HCT116 (cell line): Measurements from ENCODE around the gene CARD14. TPM values are rescaled to one million over a fixed set of nuclear protein-coding genes. Genes with fewer than 3 reads are reported as not detected.

ENCODE experiments used
- ATAC-seq: fragments of 200-7000 bp; cut with Tn5 transposase; 2 replicates; pipeline ENCODE4 v1.9.1; 2020; ENCODE audit warnings: mild to moderate bottlenecking, moderate library complexity
- BruUV-seq: library from RNA; stranded (reverse); fragments of 400-500 nt; replicated peaks from 2 replicates; lab custom pipeline; 2021; lab: Mats Ljungman, UMichigan
- CTCF ChIA-PET: fragments of 300-600 bp; sonication (Branson Sonifier 250); formaldehyde crosslinking; loops from one replicate; lab custom pipeline; 2021; ENCODE audit warnings: antibody characterized with exemption; lab: Charles Lee
- POLR2A ChIA-PET: fragments of 300-600, 350-600 bp; sonication (Branson Sonifier 250); formaldehyde crosslinking; loops from one replicate; lab custom pipeline; 2021; ENCODE audit warnings: antibody characterized with exemption; lab: Charles Lee
- RAD21 ChIA-PET, 2 experiments: fragments of 300-600 bp; sonication (Branson Sonifier 250); formaldehyde crosslinking; loops; one replicate each; lab custom pipeline; 2023; ENCODE audit warnings: low total read pairs in 2 of 2; ENCODE audit not compliant: uncharacterized antibody in 2 of 2, unreplicated experiment in 2 of 2, low non-redundant PET in 1 of 2; lab: Charles Lee
- DNase-seq: peaks from one replicate; pipeline ENCODE4 v3.0.0-alpha.2; 2010; ENCODE audit warnings: low read depth, low spot score
- H2AFZ ChIP-seq: fragments of 200-600 bp; shearing (Covaris generic), sonication (generic); 2 replicates; pipeline ENCODE4 v1.6.1; 2017; ENCODE audit warnings: low read depth, mixed run types, mixed read lengths, antibody characterized with exemption, low read length; ENCODE audit not compliant: poor library complexity, severe bottlenecking
- H3K27ac ChIP-seq: 2 replicates; pipeline ENCODE4 v1.5.1; 2012; ENCODE audit warnings: low read depth, low read length
- H3K27me3 ChIP-seq: fragments of 200-600 bp; sonication (generic); 2 replicates; pipeline ENCODE4 v1.6.1; 2016; ENCODE audit warnings: mixed run types, low read length, mixed read lengths; ENCODE audit not compliant: insufficient read depth
- H3K36me3 ChIP-seq, 2 experiments: fragments of 200-500 bp in 1 of 2; fragments of 200-600 bp in 1 of 2; sonication (Bioruptor generic) in 1 of 2; sonication (generic) in 1 of 2; 2 replicates each; pipeline versions ENCODE4 v1.5.1 to v1.6.1; 2014 to 2016; ENCODE audit warnings: low read length in 2 of 2, inconsistent platforms in 1 of 2, mixed read lengths in 1 of 2, mixed run types in 1 of 2; ENCODE audit not compliant: insufficient read depth in 2 of 2, control insufficient read depth in 1 of 2
- H3K4me1 ChIP-seq, 2 experiments: fragments of 200-600 bp in 1 of 2; sonication (generic) in 1 of 2; 2 replicates each; pipeline versions ENCODE4 v1.5.1 to v1.6.1; 2012 to 2017; ENCODE audit warnings: low read length in 2 of 2, inconsistent platforms in 1 of 2, mild to moderate bottlenecking in 1 of 2, mixed read lengths in 1 of 2, mixed run types in 1 of 2, moderate library complexity in 1 of 2; ENCODE audit not compliant: insufficient read depth in 2 of 2, control insufficient read depth in 1 of 2
- H3K4me2 ChIP-seq: fragments of 200-600 bp; sonication (generic); 2 replicates; pipeline ENCODE4 v1.6.1; 2017; ENCODE audit warnings: mixed run types, low read length, mixed read lengths
- H3K4me3 ChIP-seq, 2 experiments: fragments of 200-600 bp in 1 of 2; sonication (generic) in 1 of 2; replicated peaks in 1 of 2; 2 replicates each; pipeline ENCODE4 v1.5.1; 2011 to 2016; ENCODE audit warnings: low read length in 2 of 2, control low read depth in 1 of 2, low read depth in 1 of 2, mild to moderate bottlenecking in 1 of 2, mixed read lengths in 1 of 2, mixed run types in 1 of 2
- H3K79me2 ChIP-seq: fragments of 200-600 bp; sonication (generic); 2 replicates; pipeline ENCODE4 v1.6.1; 2017; ENCODE audit warnings: mild to moderate bottlenecking, mixed run types, low read length, moderate library complexity, mixed read lengths; ENCODE audit not compliant: insufficient read depth
- H3K9ac ChIP-seq: fragments of 200-600 bp; sonication (generic); 2 replicates; pipeline ENCODE4 v1.6.1; 2016; ENCODE audit warnings: low read length, mixed read lengths
- H3K9me2 ChIP-seq: fragments of 200-600 bp; sonication (generic), shearing (Covaris generic); 2 replicates; pipeline ENCODE4 v1.6.1; 2017; ENCODE audit warnings: mixed run types, mild to moderate bottlenecking, moderate library complexity; ENCODE audit not compliant: insufficient read depth
- H3K9me3 ChIP-seq, 2 experiments: fragments of 200-500 bp in 1 of 2; fragments of 200-600 bp in 1 of 2; sonication (Bioruptor generic) in 1 of 2; sonication (generic) in 1 of 2; 2 replicates each; pipeline ENCODE4 v1.6.1; 2014 to 2017; ENCODE audit warnings: low read length in 2 of 2, mixed read lengths in 2 of 2, inconsistent platforms in 1 of 2, low read depth in 1 of 2, mild to moderate bottlenecking in 1 of 2, mixed run types in 1 of 2, moderate library complexity in 1 of 2; ENCODE audit not compliant: control insufficient read depth in 1 of 2, insufficient read depth in 1 of 2
- H4K20me1 ChIP-seq: fragments of 200-600 bp; sonication (generic), shearing (Covaris generic); 2 replicates; pipeline ENCODE4 v1.6.1; 2017; ENCODE audit warnings: mixed run types, mild to moderate bottlenecking, moderate library complexity; ENCODE audit not compliant: insufficient read depth
- CBX3 ChIP-seq: IDR thresholded peaks from 2 replicates; pipeline ENCODE4 v1.6.1; 2012; ENCODE audit warnings: low read depth
- CEBPB ChIP-seq: IDR thresholded peaks from 2 replicates; pipeline ENCODE4 v1.6.1; 2012; ENCODE audit warnings: low read depth
- EGR1 ChIP-seq: IDR thresholded peaks from 2 replicates; pipeline ENCODE4 v1.6.1; 2012; ENCODE audit warnings: low read depth
- EZH2phosphoT487 ChIP-seq: fragments of 200-600 bp; IDR thresholded peaks from 2 replicates; pipeline ENCODE4 v1.6.1; 2018; ENCODE audit warnings: antibody characterized with exemption, borderline replicate concordance
- FOSL1 ChIP-seq: IDR thresholded peaks from 2 replicates; pipeline ENCODE4 v1.6.1; 2012; ENCODE audit warnings: low read depth
- JUND ChIP-seq: IDR thresholded peaks from 2 replicates; pipeline ENCODE4 v1.6.1; 2012
- POLR2AphosphoS5 ChIP-seq: IDR thresholded peaks from 2 replicates; pipeline ENCODE4 v1.6.1; 2011; ENCODE audit warnings: mild to moderate bottlenecking, low read depth, low read length, moderate library complexity
- RAD21 ChIP-seq: IDR thresholded peaks from 2 replicates; pipeline ENCODE4 v1.6.1; 2012; ENCODE audit warnings: low read depth, mild to moderate bottlenecking
- SRF ChIP-seq: IDR thresholded peaks from 2 replicates; pipeline ENCODE4 v1.6.1; 2012; ENCODE audit warnings: low read depth
- TCF7L2 ChIP-seq: IDR thresholded peaks from 2 replicates; pipeline ENCODE4 v1.7.0; 2011; ENCODE audit warnings: borderline replicate concordance, inconsistent platforms; ENCODE audit not compliant: insufficient read depth, insufficient read length; ENCODE audit errors: extremely low read depth
- YY1 ChIP-seq: IDR thresholded peaks from 2 replicates; pipeline ENCODE4 v1.6.1; 2011; ENCODE audit warnings: low read length, low read depth, moderate library complexity, mild to moderate bottlenecking; ENCODE audit not compliant: insufficient replicate concordance; ENCODE audit errors: extremely low read depth
- ZFX ChIP-seq: fragments of 450-650 bp; IDR thresholded peaks from 2 replicates; pipeline ENCODE4 v1.6.1; 2017
- intact Hi-C: fragments of 100-400 bp; cut with micrococcal nuclease; formaldehyde crosslinking; loops from 2 replicates; pipeline ENCODE4 v1.10.0; 2022
- total RNA-seq: library from RNA; stranded (reverse); gene quantifications from one replicate; pipeline ENCODE4 v1.2.1, GENCODE V29; 2021; ENCODE audit not compliant: unreplicated experiment
- TF ChIP-seq, protein P1 (sequence below): IDR thresholded peaks from 2 replicates; pipeline ENCODE4 v1.6.1; 2012
- TF ChIP-seq, protein P2 (sequence below): IDR thresholded peaks from 2 replicates; pipeline ENCODE4 v1.6.1; 2012; ENCODE audit warnings: low read depth
- TF ChIP-seq, protein P3 (sequence below), 3 experiments: fragments of 200-600 bp in 1 of 3; sonication (generic) in 1 of 3; IDR thresholded peaks in 2 of 3; conservative IDR thresholded peaks in 1 of 3; 2 replicates each; pipeline ENCODE4 v1.5.1; 2012 to 2017; ENCODE audit warnings: low read depth in 2 of 3, low read length in 2 of 3, antibody characterized with exemption in 1 of 3, borderline replicate concordance in 1 of 3, control low read depth in 1 of 3, mild to moderate bottlenecking in 1 of 3, mixed read lengths in 1 of 3, mixed run types in 1 of 3, moderate library complexity in 1 of 3; ENCODE audit not compliant: insufficient read depth in 1 of 3

CARD14 gene
- total RNA-seq, 1 experiment from 2014 or later, result 0.25 TPM

DNA sequence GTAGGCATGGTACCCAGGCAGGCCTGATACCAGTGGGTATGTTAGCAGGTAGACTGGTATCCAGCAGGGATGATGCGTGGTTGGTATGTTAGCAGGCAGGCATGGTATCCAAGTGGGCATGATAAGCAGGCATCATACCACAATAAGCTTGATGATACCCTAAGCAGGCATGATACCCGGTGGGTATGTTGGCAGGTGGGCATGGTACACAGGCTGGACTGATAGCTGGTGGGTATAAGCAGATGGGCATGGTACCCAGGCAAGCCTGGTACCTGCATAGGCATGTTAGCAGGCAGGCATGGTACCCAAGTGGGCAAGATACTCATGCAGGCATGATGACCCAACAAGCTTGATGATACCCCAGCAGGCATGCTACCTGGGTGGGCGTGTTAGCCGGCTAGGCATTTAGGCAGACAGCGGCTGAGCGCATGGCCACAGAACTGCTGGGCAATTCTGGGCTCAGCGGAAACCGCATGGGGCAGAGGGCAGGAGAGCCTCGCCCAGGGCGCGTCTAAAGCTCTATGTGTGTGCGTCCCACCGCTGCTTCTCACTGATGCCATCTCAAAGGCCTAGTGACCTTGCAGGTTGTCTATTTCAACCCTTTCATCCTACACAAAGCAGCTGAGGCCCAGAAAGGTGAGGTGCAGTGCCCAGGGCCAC, 48.0 kb downstream of the CARD14 start:
- H3K4me2 ChIP-seq, result no peak overlapping the region
- no peak overlapping the region for H3K4me3 ChIP-seq
- BruUV-seq, result no TSS peak
- peaks cover 17% of the 10 kb centered on the region for H3K79me2 ChIP-seq
- no peak overlapping the region for H2AFZ ChIP-seq
- ChIA-PET POLR2A (no interaction called here), CTCF (no interaction called here)
- no peaks in the 10 kb centered on the region for H3K27me3 ChIP-seq
- no peak for DNase-seq
- H3K9ac ChIP-seq, result no peak overlapping the region
- no peaks in the 10 kb centered on the region for H4K20me1 ChIP-seq
- TF ChIP-seq, protein P1, sequence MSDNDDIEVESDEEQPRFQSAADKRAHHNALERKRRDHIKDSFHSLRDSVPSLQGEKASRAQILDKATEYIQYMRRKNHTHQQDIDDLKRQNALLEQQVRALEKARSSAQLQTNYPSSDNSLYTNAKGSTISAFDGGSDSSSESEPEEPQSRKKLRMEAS, result no peak
- TF ChIP-seq, all 23 proteins: peak for 0
- no peak overlapping the region; the same call in 1 of the 2 replicates for H3K27ac ChIP-seq
- H3K4me1 ChIP-seq, result peaks cover 8 to 15% of the 10 kb centered on the region in 2 experiments; a peak in 3 of 4 replicates
- peaks cover 3 to 16% of the 10 kb centered on the region in 2 experiments; a peak in 2 of 4 replicates for H3K36me3 ChIP-seq
- H3K9me2 ChIP-seq, result no peaks in the 10 kb centered on the region
- intact Hi-C loops, result no loop called here
- H3K9me3 ChIP-seq, result no peaks in the 10 kb centered on the region
- RAD21 ChIA-PET, result no interaction called here
- ATAC-seq, result no peak

DNA sequence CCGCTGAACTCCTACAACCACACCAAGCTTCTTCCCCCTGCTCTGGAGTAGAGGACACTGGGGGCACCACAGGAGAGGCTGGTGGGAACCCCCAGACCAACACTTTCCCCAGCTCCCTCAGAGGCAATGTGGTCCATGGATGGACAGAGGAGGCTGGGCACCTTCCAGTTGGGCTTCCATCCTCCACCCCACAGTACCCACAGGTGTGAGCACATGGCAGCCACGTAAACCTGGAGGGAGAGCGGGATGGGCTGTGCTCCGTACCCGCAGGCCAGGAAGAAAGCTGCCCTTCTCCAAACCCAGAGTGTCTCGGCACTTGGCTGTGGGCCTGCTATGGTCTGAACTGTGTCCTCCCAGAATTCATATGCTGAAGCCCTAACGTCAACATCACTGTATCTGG, 48.6 kb downstream of the CARD14 start:
- no peaks in the 10 kb centered on the region for H4K20me1 ChIP-seq
- no peaks in the 10 kb centered on the region for H3K27me3 ChIP-seq
- H2AFZ ChIP-seq, result no peak overlapping the region
- peaks cover 8 to 15% of the 10 kb centered on the region in 2 experiments; a peak in 3 of 4 replicates for H3K4me1 ChIP-seq
- RAD21 ChIA-PET, result no interaction called here
- CTCF ChIA-PET, result no interaction called here
- H3K4me3 ChIP-seq, result no peak overlapping the region
- ATAC-seq, result no peak
- no peak overlapping the region for H3K9ac ChIP-seq
- POLR2A ChIA-PET, result interaction anchor here (0.7 kb wide), 1 partner anchor 1996 kb away, joined by 3 read pairs; no protein-coding TSS in a partner anchor
- H3K27ac ChIP-seq, result no peak overlapping the region; the same call in 1 of the 2 replicates
- no TSS peak for BruUV-seq
- H3K9me3 ChIP-seq, result no peaks in the 10 kb centered on the region
- H3K79me2 ChIP-seq, result peaks cover 17% of the 10 kb centered on the region
- intact Hi-C loops, result no loop called here
- H3K36me3 ChIP-seq, result peaks cover 3 to 16% of the 10 kb centered on the region in 2 experiments; a peak in 2 of 4 replicates
- H3K4me2 ChIP-seq, result peak overlapping the region; percentile 98; the same call in 1 of the 2 replicates
- no peak for DNase-seq
- no peaks in the 10 kb centered on the region for H3K9me2 ChIP-seq
- TF ChIP-seq EZH2phosphoT487 (no peak), RAD21 (no peak), SRF (no peak), POLR2AphosphoS5 (no peak), CEBPB (no peak), YY1 (no peak), TCF7L2 (no peak), ZFX (no peak), JUND (no peak), EGR1 (no peak), CBX3 (no peak), FOSL1 (no peak)
- TF ChIP-seq, protein P2, sequence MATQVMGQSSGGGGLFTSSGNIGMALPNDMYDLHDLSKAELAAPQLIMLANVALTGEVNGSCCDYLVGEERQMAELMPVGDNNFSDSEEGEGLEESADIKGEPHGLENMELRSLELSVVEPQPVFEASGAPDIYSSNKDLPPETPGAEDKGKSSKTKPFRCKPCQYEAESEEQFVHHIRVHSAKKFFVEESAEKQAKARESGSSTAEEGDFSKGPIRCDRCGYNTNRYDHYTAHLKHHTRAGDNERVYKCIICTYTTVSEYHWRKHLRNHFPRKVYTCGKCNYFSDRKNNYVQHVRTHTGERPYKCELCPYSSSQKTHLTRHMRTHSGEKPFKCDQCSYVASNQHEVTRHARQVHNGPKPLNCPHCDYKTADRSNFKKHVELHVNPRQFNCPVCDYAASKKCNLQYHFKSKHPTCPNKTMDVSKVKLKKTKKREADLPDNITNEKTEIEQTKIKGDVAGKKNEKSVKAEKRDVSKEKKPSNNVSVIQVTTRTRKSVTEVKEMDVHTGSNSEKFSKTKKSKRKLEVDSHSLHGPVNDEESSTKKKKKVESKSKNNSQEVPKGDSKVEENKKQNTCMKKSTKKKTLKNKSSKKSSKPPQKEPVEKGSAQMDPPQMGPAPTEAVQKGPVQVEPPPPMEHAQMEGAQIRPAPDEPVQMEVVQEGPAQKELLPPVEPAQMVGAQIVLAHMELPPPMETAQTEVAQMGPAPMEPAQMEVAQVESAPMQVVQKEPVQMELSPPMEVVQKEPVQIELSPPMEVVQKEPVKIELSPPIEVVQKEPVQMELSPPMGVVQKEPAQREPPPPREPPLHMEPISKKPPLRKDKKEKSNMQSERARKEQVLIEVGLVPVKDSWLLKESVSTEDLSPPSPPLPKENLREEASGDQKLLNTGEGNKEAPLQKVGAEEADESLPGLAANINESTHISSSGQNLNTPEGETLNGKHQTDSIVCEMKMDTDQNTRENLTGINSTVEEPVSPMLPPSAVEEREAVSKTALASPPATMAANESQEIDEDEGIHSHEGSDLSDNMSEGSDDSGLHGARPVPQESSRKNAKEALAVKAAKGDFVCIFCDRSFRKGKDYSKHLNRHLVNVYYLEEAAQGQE, result no peak
- TF ChIP-seq, protein P3, sequence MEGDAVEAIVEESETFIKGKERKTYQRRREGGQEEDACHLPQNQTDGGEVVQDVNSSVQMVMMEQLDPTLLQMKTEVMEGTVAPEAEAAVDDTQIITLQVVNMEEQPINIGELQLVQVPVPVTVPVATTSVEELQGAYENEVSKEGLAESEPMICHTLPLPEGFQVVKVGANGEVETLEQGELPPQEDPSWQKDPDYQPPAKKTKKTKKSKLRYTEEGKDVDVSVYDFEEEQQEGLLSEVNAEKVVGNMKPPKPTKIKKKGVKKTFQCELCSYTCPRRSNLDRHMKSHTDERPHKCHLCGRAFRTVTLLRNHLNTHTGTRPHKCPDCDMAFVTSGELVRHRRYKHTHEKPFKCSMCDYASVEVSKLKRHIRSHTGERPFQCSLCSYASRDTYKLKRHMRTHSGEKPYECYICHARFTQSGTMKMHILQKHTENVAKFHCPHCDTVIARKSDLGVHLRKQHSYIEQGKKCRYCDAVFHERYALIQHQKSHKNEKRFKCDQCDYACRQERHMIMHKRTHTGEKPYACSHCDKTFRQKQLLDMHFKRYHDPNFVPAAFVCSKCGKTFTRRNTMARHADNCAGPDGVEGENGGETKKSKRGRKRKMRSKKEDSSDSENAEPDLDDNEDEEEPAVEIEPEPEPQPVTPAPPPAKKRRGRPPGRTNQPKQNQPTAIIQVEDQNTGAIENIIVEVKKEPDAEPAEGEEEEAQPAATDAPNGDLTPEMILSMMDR (IDR thresholded peaks at IDR 0.05 in 2 of 3, conservative IDR thresholded peaks at IDR 0.05 in 1 of 3; ENCODE audit: borderline replicate concordance in 1 of 3, insufficient read depth in 1 of 3, low read depth in 2 of 3, low read length in 2 of 3), result no peak
